ENCODE data around the gene C3orf18.

Gene C3orf18

GRCh38 chr3:50604628-50605588, 37.4 kb upstream of the C3orf18 start:
- in situ Hi-C loops (cut with MboI; ENCODE audit: low sequenced_read_pairs): loop anchor here (25.0 kb wide), 1 partner anchor 782 kb away; the partner anchor contains the start of genes MANF and RBM15B

DNA sequence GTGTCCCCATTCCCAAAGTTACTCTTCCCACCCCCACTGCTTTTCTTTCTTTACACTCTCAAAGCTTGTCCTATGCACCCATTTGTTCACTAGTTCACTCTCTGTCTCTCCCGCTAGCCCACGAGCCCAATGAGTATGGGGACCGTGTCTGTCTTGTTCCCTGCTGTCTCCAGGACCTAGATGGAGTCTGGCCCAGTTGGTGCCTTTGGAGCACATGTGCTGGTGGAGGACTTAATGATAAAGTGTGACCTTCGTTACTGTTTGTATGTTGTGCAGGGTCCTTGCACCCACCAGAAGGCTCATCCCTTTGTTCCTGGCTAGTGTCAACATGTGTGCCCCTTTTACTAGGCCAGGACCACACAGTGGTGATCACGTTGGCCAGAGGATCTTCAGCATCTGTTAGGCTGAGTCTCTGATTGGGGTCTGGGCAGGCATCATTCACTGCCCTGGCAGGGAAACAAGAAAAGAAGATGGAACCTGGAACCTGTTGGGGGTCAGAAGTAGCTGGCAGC, 36.6 kb upstream of the C3orf18 start:
- in situ Hi-C loops (cut with MboI; ENCODE audit: low sequenced_read_pairs): loop anchor here (25.0 kb wide), 1 partner anchor 783 kb away; the partner anchor contains the start of genes MANF and RBM15B

DNA sequence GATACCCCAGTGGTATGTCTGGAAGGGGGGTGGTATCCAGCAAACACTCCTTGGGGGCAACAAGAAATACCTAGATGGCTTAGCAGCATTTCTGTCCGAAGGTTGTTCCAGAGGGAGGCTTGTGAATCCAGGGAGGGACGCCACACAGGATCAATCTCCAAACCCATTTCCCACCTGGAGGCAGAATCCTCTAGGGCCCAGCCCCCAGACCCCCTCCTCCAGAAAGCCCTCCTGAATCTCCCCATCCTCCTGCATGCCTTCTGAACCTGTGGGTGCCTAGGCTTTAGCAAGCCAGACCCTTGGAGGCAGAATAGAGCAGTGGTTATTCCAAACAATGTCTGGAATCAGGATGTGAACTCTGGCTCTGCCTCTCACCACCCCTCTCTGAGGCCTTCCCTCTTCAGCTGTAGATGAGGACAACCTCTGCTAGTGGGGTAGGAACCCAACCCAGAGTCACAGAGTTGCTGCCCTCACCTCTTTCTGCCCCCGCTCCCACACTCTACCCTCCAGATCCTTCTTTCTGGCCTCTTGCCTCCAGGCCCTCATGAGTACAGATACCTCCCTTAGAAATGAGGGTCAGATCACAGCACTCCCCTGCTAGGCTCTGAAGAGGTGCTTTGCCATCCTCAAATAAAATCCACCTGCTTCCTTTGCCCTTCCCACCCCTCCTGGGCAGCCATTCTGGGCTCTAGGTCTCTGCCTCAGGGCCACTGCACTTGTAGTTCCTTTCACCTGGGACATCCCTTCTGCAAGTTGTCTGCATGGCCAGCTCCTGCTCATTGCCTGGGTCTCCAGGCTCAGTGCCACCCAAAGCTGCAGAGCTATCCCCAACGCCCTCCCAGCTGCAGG, 35.9 kb upstream of the C3orf18 start:
- in situ Hi-C loops (cut with MboI; ENCODE audit: low sequenced_read_pairs): loop anchor here (25.0 kb wide), 1 partner anchor 784 kb away; the partner anchor contains the start of genes MANF and RBM15B

GRCh38 chr3:50602595-50603191, 35.1 kb upstream of the C3orf18 start:
- in situ Hi-C loops (cut with MboI; ENCODE audit: low sequenced_read_pairs): loop anchor here (25.0 kb wide), 1 partner anchor 785 kb away; the partner anchor contains the start of genes MANF and RBM15B

DNA sequence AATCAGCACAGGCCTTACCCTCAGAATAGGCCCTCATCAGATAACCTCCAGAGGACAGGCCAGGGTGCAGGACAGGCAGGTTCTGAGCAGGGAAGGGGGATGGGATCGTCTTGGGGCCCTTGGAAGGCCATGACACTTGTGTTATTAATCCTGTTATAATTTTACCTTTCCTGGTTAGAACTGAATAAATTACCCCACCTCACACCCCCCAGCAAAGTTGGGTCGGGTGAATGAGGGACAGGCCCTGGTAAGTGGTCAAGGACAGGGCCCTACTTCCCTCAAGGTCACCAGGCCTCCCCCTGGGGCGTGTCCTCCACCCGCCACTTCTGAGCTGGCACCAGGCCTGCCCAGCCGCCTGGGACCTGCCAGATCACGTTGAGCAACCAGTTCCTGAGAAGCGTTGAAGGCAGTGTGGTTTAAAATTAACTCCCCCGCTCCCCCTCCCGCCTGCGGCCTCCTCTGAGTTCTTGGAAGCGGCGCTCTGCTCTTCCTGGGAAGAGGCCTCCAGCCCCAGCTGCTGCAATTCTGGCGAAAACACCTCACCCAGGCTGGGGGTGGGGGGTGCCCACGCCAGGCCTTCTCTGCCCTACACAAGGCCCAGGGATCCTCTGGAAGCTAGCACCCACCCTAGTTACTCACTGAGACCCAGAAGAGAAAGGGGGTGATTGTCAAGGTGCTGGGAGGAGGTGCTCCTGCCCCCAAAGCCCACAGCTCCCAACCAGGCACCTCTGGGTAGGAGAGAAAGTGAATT, 33.5 kb upstream of the C3orf18 start:
- in situ Hi-C loops (cut with MboI; ENCODE audit: low sequenced_read_pairs): loop anchor here (25.0 kb wide), 1 partner anchor 786 kb away; the partner anchor contains the start of genes MANF and RBM15B

DNA sequence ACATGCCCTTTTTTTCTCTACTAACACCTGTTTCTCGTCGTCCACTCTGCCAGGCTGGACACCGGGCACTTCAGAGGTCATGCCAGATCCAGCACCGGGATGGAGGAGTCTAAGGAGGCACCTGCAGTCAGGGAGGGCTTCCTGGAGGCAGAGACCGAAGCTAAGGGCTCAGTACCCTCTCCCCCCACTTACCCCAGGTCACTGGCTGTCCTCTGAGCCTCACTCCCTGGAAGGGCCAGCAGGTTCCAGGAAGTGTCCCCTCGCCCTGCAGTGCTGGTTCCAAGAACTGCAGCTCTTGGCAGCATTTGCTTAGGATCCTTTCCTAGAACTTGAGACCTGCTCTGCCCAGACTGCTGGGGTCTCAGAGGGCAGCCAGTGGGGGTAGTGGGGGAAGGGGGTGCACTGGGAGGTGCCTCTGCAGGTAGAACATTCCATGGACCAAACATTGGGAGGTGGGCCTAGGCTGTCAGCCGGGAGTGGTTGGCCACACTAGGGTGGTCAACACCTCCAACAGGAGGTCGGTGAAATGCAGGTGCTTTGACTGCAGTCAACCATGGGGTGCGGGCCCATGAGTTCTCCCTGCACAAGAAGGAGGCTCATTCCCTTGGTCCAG, 32.7 kb upstream of the C3orf18 start:
- in situ Hi-C loops (cut with MboI; ENCODE audit: low sequenced_read_pairs): loop anchor here (25.0 kb wide), 1 partner anchor 787 kb away; the partner anchor contains the start of genes MANF and RBM15B

GRCh38 chr3:50599716-50600118, 32.2 kb upstream of the C3orf18 start:
- in situ Hi-C loops (cut with MboI; ENCODE audit: low sequenced_read_pairs): loop anchor here (25.0 kb wide), 1 partner anchor 788 kb away; the partner anchor contains the start of genes MANF and RBM15B

GRCh38 chr3:50599115-50599715, 31.7 kb upstream of the C3orf18 start:
- in situ Hi-C loops (cut with MboI; ENCODE audit: low sequenced_read_pairs): no loop called here

- in situ Hi-C loops (cut with MboI; ENCODE audit: low sequenced_read_pairs): no loop called here
Observed at GRCh38 chr3:50594253-50594785, 26.8 kb upstream of the C3orf18 start.

DNA sequence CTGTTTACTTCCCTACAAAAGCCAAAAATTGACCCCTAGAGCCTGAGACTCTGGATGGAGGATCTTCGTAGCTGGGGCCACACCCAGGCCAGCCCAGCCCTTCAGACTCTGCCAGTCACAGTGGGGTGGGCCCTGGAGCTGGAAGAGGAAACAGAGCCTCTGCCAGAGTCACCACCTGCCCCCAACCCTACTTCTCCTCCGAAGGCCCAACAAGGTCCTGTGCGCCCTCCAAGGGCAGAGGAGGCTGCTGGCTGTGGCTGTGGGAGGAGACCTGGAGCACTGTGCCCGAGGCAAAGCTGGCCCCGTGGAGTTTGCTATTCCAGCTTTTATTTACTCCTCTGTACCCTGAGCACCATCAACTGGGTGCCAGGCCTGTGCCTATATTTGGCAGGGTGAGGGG, 25.0 kb upstream of the C3orf18 start:
- in situ Hi-C loops (cut with MboI; ENCODE audit: low sequenced_read_pairs): no loop called here

- in situ Hi-C loops (cut with MboI; ENCODE audit: low sequenced_read_pairs): no loop called here
Observed at GRCh38 chr3:50591196-50591741, 23.7 kb upstream of the C3orf18 start.

DNA sequence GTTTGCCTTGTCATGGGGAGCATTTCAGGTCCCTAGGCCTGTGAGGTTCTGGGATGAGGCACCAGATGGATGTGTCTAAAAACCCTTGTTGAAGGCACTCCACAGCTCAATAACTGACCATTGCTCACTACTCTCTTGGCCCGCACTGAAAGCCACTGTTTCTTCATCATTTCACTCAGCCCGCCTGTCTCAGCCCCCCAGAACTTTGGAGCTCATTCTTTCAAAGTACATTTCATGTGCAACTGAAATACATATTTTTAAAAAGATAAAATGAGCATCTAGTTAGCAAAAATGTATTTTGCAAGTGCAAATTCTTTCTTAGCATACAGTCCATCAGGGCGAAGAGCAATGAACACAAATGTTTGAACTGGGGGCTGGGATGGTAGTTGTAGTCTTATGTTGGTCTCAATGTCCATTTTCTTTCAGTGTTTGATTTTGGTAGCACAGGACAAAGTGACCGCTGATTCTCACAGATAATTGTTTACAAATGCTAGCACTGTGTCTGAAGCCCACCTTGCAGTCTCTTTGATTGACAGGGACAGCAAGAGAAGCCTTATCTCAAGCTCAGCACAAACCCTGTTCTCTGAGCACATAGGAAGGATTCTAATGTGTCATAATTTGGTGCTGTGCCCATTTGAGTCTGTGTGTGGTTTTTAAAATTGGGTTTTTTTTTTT, 21.3 kb upstream of the C3orf18 start:
- in situ Hi-C loops (cut with MboI; ENCODE audit: low sequenced_read_pairs): no loop called here

- in situ Hi-C loops (cut with MboI; ENCODE audit: low sequenced_read_pairs): no loop called here
Observed at GRCh38 chr3:50587806-50588758, 20.5 kb upstream of the C3orf18 start.

GRCh38 chr3:50587373-50587772, 19.8 kb upstream of the C3orf18 start:
- in situ Hi-C loops (cut with MboI; ENCODE audit: low sequenced_read_pairs): no loop called here

DNA sequence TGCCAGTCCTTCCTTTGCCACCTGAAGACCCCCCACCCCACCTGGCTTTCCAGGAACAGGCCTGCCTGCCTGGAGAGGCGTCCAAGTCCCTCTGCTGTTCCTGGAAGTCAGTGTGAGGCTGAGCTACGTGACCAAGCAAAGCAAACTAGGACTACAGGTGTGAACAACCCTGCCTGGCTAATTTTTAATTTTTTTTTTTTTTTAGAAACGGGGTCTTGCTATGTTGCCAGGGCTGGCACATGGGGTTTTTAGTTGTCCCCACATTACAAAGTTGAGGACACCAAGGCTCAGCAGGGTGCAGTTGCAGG, 19.2 kb upstream of the C3orf18 start:
- in situ Hi-C loops (cut with MboI; ENCODE audit: low sequenced_read_pairs): no loop called here

GRCh38 chr3:50585919-50586762, 18.6 kb upstream of the C3orf18 start:
- in situ Hi-C loops (cut with MboI; ENCODE audit: low sequenced_read_pairs): no loop called here
